Measurements from ENCODE around the gene HCRTR1. TPM values are rescaled to one million over a fixed set of nuclear protein-coding genes. Genes with fewer than 3 reads are reported as not detected.

The HCRTR1 gene
- total RNA-seq, 1 experiment from 2014 or later, result not detected

- TF ChIP-seq EZH2 (IDR thresholded peaks at IDR 0.05; ENCODE audit: borderline replicate concordance, low read depth, low read length, poor library complexity, severe bottlenecking) (no peak), CTCF (conservative IDR thresholded peaks at IDR 0.05; ENCODE audit: low read depth, low read length) (no peak)
- no peaks in the 10 kb centered on the region for H3K27me3 ChIP-seq (replicated peaks; ENCODE audit: insufficient read depth, low read depth, low read length, poor library complexity)
- BruUV-seq (replicated peaks), result no TSS peak
- H3K4me1 ChIP-seq (ENCODE audit: insufficient read depth, low read length, poor library complexity, severe bottlenecking), result no peaks in the 10 kb centered on the region
- DNase-seq (ENCODE audit: low spot score), result no peak
- CTCF ChIA-PET, result no interaction called here
- intact Hi-C loops (cut with micrococcal nuclease; ENCODE audit: unreplicated experiment), result no loop called here
- POLR2A ChIA-PET (ENCODE audit: low non-redundant PET), result no interaction called here
- no peaks in the 10 kb centered on the region for H3K9me3 ChIP-seq (ENCODE audit: low read depth, low read length, poor library complexity, severe bottlenecking)
- no peak overlapping the region for H3K27ac ChIP-seq (ENCODE audit: low read depth, low read length, poor library complexity, severe bottlenecking)
- no peaks in the 10 kb centered on the region for H3K36me3 ChIP-seq (ENCODE audit: insufficient read depth, low read length, poor library complexity, severe bottlenecking)
- H3K4me3 ChIP-seq (ENCODE audit: low read depth, low read length, poor library complexity, severe bottlenecking), result no peak overlapping the region
Measured at GRCh38 chr1:31596737-31597097, 20.8 kb upstream of the HCRTR1 start.

DNA sequence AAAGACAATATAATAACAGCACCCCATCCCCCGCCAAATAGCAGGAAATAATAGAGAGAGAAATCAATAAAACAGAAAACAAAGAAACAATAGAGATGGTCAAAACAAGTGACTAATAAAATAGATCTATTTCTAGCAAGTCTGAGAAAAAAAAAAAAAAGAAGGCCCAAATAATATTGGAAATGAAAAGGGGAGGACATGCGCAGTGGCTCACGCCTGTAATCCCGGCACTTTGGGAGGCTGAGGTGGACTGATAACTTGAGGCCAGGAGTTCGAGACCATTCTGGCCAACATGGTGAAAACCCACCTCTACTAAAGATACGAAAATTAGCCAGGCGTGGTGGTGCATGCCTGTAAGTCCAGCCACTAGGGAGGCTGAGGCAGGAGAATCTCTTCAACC is 18.5 kb upstream of the HCRTR1 start:
- H3K36me3 ChIP-seq (ENCODE audit: insufficient read depth, low read length, poor library complexity, severe bottlenecking), result no peaks in the 10 kb centered on the region
- no peak overlapping the region for H3K27ac ChIP-seq (ENCODE audit: low read depth, low read length, poor library complexity, severe bottlenecking)
- H3K9me3 ChIP-seq (ENCODE audit: low read depth, low read length, poor library complexity, severe bottlenecking), result no peaks in the 10 kb centered on the region
- POLR2A ChIA-PET (ENCODE audit: low non-redundant PET), result no interaction called here
- no peak overlapping the region for H3K4me3 ChIP-seq (ENCODE audit: low read depth, low read length, poor library complexity, severe bottlenecking)
- no peaks in the 10 kb centered on the region for H3K4me1 ChIP-seq (ENCODE audit: insufficient read depth, low read length, poor library complexity, severe bottlenecking)
- DNase-seq (ENCODE audit: low spot score), result no peak
- no TSS peak for BruUV-seq (replicated peaks)
- TF ChIP-seq CTCF (conservative IDR thresholded peaks at IDR 0.05; ENCODE audit: low read depth, low read length), result no peak
- no peak for TF ChIP-seq EZH2 (IDR thresholded peaks at IDR 0.05; ENCODE audit: borderline replicate concordance, low read depth, low read length, poor library complexity, severe bottlenecking)
- CTCF ChIA-PET, result no interaction called here
- intact Hi-C loops (cut with micrococcal nuclease; ENCODE audit: unreplicated experiment), result no loop called here
- H3K27me3 ChIP-seq (replicated peaks; ENCODE audit: insufficient read depth, low read depth, low read length, poor library complexity), result no peaks in the 10 kb centered on the region

DNA sequence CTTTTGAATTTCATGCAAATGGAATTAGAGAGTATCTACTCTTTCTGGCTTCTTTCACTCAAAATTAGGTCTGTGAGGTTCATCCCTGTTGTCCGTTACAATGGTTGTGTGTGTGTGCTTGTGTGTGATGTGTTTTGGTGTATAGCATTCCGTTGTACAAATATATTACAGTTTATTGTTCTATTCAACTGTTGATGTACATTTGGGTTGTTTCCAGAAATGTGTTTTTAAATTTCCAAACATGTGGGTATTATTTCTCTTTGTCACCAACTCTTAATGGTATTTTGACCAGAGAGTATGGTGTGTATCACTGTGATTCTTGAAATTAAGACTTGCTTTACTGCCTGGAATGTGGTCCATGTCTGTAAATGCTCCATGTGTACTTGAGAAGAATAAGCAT is 16.8 kb upstream of the HCRTR1 start:
- Histone ChIP-seq H3K27me3 (replicated peaks; ENCODE audit: insufficient read depth, low read depth, low read length, poor library complexity) (no peaks in the 10 kb centered on the region), H3K4me1 (ENCODE audit: insufficient read depth, low read length, poor library complexity, severe bottlenecking) (no peaks in the 10 kb centered on the region), H3K36me3 (ENCODE audit: insufficient read depth, low read length, poor library complexity, severe bottlenecking) (no peaks in the 10 kb centered on the region), H3K4me3 (ENCODE audit: low read depth, low read length, poor library complexity, severe bottlenecking) (no peak overlapping the region), H3K9me3 (ENCODE audit: low read depth, low read length, poor library complexity, severe bottlenecking) (no peaks in the 10 kb centered on the region), H3K27ac (ENCODE audit: low read depth, low read length, poor library complexity, severe bottlenecking) (no peak overlapping the region)
- no peak for TF ChIP-seq CTCF (conservative IDR thresholded peaks at IDR 0.05; ENCODE audit: low read depth, low read length)
- no peak for TF ChIP-seq EZH2 (IDR thresholded peaks at IDR 0.05; ENCODE audit: borderline replicate concordance, low read depth, low read length, poor library complexity, severe bottlenecking)
- POLR2A ChIA-PET (ENCODE audit: low non-redundant PET), result no interaction called here
- no peak for DNase-seq (ENCODE audit: low spot score)
- CTCF ChIA-PET, result no interaction called here
- BruUV-seq (replicated peaks), result no TSS peak
- intact Hi-C loops (cut with micrococcal nuclease; ENCODE audit: unreplicated experiment), result no loop called here

Data from A673 (cell line).